Naive thymus-derived CD4-positive, alpha-beta T cell (primary cell): ENCODE results near the gene OAS1. TPM values are rescaled to one million over a fixed set of nuclear protein-coding genes. Genes with fewer than 3 reads are reported as not detected.

Experiments used
- ATAC-seq: fragments of 150-1000 bp; cut with Tn5 transposase; 2 replicates; pipeline ENCODE4 v1.10.0; 2021; ENCODE audit warnings: mild to moderate bottlenecking, moderate library complexity
- CTCF ChIA-PET: fragments of 350-600 bp; sonication (Branson Sonifier 250); formaldehyde crosslinking; loops from one replicate; lab custom pipeline; 2021; ENCODE audit warnings: antibody characterized with exemption; lab: Charles Lee
- POLR2A ChIA-PET: fragments of 350-600 bp; sonication (Branson Sonifier 250); formaldehyde crosslinking; loops from one replicate; lab custom pipeline; 2021; ENCODE audit warnings: antibody characterized with exemption, inconsistent platforms; lab: Charles Lee
- DNase-seq, 9 donors: peaks; one replicate each; pipeline versions ENCODE4 v3.0.0 to v3.0.0-alpha.2; 2020 to 2022; ENCODE audit warnings: mixed read lengths in 1 of 9
- H3K27ac ChIP-seq: one replicate; pipeline ENCODE4 v1.7.0; 2013; ENCODE audit warnings: mild to moderate bottlenecking, low read depth, low read length, moderate library complexity
- H3K27me3 ChIP-seq, 2 donors: one replicate each; pipeline ENCODE4 v1.7.0; 2013; ENCODE audit warnings: low read length in 2 of 2, mild to moderate bottlenecking in 2 of 2, moderate library complexity in 2 of 2; ENCODE audit not compliant: control insufficient read depth in 2 of 2, insufficient read depth in 2 of 2
- H3K36me3 ChIP-seq, 3 experiments: 1 replicate in 2 of 3; 2 replicates in 1 of 3; pipeline ENCODE4 v1.7.0; 2013; ENCODE audit warnings: low read length in 3 of 3, mild to moderate bottlenecking in 3 of 3, moderate library complexity in 1 of 3; ENCODE audit not compliant: insufficient read depth in 3 of 3, control insufficient read depth in 2 of 3
- H3K4me1 ChIP-seq, 2 donors: one replicate each; pipeline ENCODE4 v1.7.0; 2013; ENCODE audit warnings: low read length in 2 of 2, mild to moderate bottlenecking in 2 of 2, moderate library complexity in 1 of 2; ENCODE audit not compliant: control insufficient read depth in 2 of 2, insufficient read depth in 2 of 2
- H3K4me3 ChIP-seq: 2 replicates; pipeline ENCODE4 v1.7.0; 2013; ENCODE audit warnings: mild to moderate bottlenecking, low read length
- H3K9me3 ChIP-seq, 3 experiments: 1 replicate in 2 of 3; 2 replicates in 1 of 3; pipeline ENCODE4 v1.7.0; 2013; ENCODE audit warnings: low read length in 3 of 3; ENCODE audit not compliant: control insufficient read depth in 2 of 3
- H3K27ac Mint-ChIP-seq, 9 donors: one replicate each; pipeline ENCODE4 v1.8.0; 2020 to 2022; ENCODE audit warnings: mixed read lengths in 9 of 9, mild to moderate bottlenecking in 8 of 9, moderate library complexity in 5 of 9, inconsistent platforms in 2 of 9
- H3K27me3 Mint-ChIP-seq, 5 donors: one replicate each; pipeline ENCODE4 v1.8.0; 2021 to 2022; ENCODE audit warnings: mixed read lengths in 5 of 5, mild to moderate bottlenecking in 1 of 5
- H3K36me3 Mint-ChIP-seq, 5 donors: one replicate each; pipeline ENCODE4 v1.8.0; 2020 to 2022; ENCODE audit warnings: mixed read lengths in 5 of 5, mild to moderate bottlenecking in 3 of 5, inconsistent platforms in 1 of 5
- H3K4me1 Mint-ChIP-seq, 7 donors: one replicate each; pipeline ENCODE4 v1.8.0; 2020 to 2022; ENCODE audit warnings: mixed read lengths in 7 of 7, mild to moderate bottlenecking in 3 of 7, inconsistent platforms in 1 of 7
- H3K4me3 Mint-ChIP-seq, 10 donors: one replicate each; pipeline ENCODE4 v1.8.0; 2020 to 2022; ENCODE audit warnings: mild to moderate bottlenecking in 10 of 10, mixed read lengths in 10 of 10, moderate library complexity in 6 of 10, inconsistent platforms in 2 of 10
- H3K9me3 Mint-ChIP-seq, 11 donors: one replicate each; pipeline ENCODE4 v1.8.0; 2020 to 2022; ENCODE audit warnings: mixed read lengths in 11 of 11, mild to moderate bottlenecking in 4 of 11, inconsistent platforms in 1 of 11, moderate library complexity in 1 of 11
- intact Hi-C, 2 donors: fragments of 100-400 bp; cut with micrococcal nuclease; formaldehyde crosslinking; loops; one replicate each; pipeline ENCODE4 v1.15.1; 2023
- polyA plus RNA-seq, 2 donors: library from polyadenylated mRNA; unstranded; fragments of 300-500 nt; fragmentation: Illumina TruSeq; gene quantifications; one replicate each; pipeline ENCODE4 v1.2.3, GENCODE V29; 2021
- total RNA-seq, 6 experiments: library from RNA in 5 of 6; stranded (reverse) in 5 of 6; gene quantifications; 1 replicate in 5 of 6; 2 replicates in 1 of 6; pipeline ENCODE4 v1.2.3 and lab custom pipeline; 2021 to 2026

Gene OAS1
- total and polyA plus RNA-seq, 7 experiments from 2014 or later: 5.1 to 169 (median 9.2) TPM

GRCh38 chr12:112905451-112906089 is 1.2 kb upstream of the OAS1 start:
- H3K27ac ChIP-seq: no peak overlapping the region
- peak overlapping the region in 7 of 10 donors; percentile 8 to 99 (median 36) for H3K4me3 Mint-ChIP-seq
- CTCF ChIA-PET: interaction anchor here (0.7 kb wide), 2 partner anchors 37 to 138 kb away, joined by 3 to 5 read pairs; no protein-coding TSS in a partner anchor
- intact Hi-C loops: loop anchor here in 1 of 2 donors (10.0 kb wide), 2 partner anchors 249 to 279 kb away; partner anchors contain the start of genes DDX54 and RITA1
- H3K9me3 Mint-ChIP-seq: peaks cover 0 to 3% (median 0%) of the 10 kb centered on the region in 11 donors
- no peaks in the 10 kb centered on the region for H3K27me3 Mint-ChIP-seq
- no peak overlapping the region for H3K4me3 ChIP-seq
- no peak for ATAC-seq
- peaks cover 0 to 32% (median 4%) of the 10 kb centered on the region in 5 donors for H3K36me3 Mint-ChIP-seq
- no peaks in the 10 kb centered on the region for H3K36me3 ChIP-seq
- H3K27me3 ChIP-seq: no peaks in the 10 kb centered on the region
- H3K27ac Mint-ChIP-seq: peak overlapping the region; percentile 29 to 99 (median 80)
- H3K4me1 Mint-ChIP-seq: peaks cover 51 to 85% (median 69%) of the 10 kb centered on the region in 7 donors
- POLR2A ChIA-PET: interaction anchor here (5.1 kb wide), 1 partner anchor 73 kb away, joined by 43 read pairs; the partner anchor contains the start of gene OAS2
- H3K9me3 ChIP-seq: no peaks in the 10 kb centered on the region
- no peak for DNase-seq
- H3K4me1 ChIP-seq: peaks cover 31 to 54% of the 10 kb centered on the region in 2 donors

DNA sequence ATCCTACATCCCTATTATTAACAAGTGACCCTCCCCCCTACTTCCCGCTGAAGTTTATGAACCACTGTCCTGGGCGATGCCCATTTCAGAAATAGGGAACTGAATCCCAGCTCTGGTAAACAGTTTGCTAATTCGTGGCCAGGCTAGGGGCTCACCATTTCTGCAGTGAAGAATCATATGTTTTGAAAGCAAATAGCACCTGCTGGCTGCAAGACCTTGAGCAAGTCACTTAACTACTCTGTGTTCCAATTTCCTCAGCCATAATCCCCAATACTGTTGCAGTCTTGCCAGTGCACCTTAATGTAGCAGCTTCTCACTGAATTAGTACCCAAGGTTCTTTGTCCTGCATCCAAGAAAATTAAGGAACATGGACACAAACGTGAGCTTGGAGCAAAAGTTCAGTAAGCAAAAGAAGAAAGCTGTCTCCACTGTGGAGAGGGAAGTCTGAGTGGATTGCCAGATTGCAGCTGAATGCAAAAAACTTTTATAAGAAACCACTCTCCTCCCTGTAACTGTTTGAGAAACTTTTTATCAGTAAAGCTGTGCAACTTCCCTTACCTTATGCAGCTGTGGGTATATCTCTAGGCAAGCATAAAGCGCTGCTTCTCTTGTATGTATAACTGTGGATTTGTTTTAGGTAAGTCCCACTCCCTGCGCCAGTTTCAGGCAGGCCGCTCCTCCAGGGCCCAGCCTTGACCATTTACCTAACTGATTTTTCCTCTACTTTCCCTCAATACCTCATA is 824 bp downstream of the OAS1 start:
- H3K4me3 Mint-ChIP-seq: peak overlapping the region; percentile 87 to 99 (median 92)
- peaks cover 56 to 91% (median 71%) of the 10 kb centered on the region in 7 donors for H3K4me1 Mint-ChIP-seq
- peaks cover 26 to 59% of the 10 kb centered on the region in 2 donors for H3K4me1 ChIP-seq
- no peaks in the 10 kb centered on the region for H3K27me3 ChIP-seq
- peak; percentile 53 for ATAC-seq
- H3K4me3 ChIP-seq: peak overlapping the region; percentile 68
- CTCF ChIA-PET: interaction anchor here (1.4 to 2.3 kb wide), 5 partner anchors 9 to 123 kb away, joined by 4 to 10 read pairs (median 6); partner anchors contain the start of gene OAS2
- no peaks in the 10 kb centered on the region for H3K27me3 Mint-ChIP-seq
- H3K36me3 Mint-ChIP-seq: peaks cover 3 to 50% (median 16%) of the 10 kb centered on the region in 5 donors
- peaks cover 0 to 15% (median 0%) of the 10 kb centered on the region in 11 donors for H3K9me3 Mint-ChIP-seq
- H3K36me3 ChIP-seq: peaks cover 0 to 6% (median 3%) of the 10 kb centered on the region in 3 experiments
- peak overlapping the region; percentile 84 to 99 (median 92) for H3K27ac Mint-ChIP-seq
- POLR2A ChIA-PET: interaction anchor here (0.6 to 5.1 kb wide), 5 partner anchors 25 to 71 kb away, joined by 3 to 43 read pairs (median 4); partner anchors contain the start of genes OAS2 and OAS3
- DNase-seq: peak in 1 of 9 donors; percentile 4
- intact Hi-C loops: loop anchor here (1.0 to 10.0 kb wide), 4 partner anchors 31 to 277 kb away; partner anchors contain the start of genes OAS2 (in 2 of the 2), OAS3 (in 2 of the 2), DDX54 (in 1 of the 2) and RITA1 (in 1 of the 2)
- H3K27ac ChIP-seq: peak overlapping the region; percentile 71
- no peaks in the 10 kb centered on the region for H3K9me3 ChIP-seq

DNA sequence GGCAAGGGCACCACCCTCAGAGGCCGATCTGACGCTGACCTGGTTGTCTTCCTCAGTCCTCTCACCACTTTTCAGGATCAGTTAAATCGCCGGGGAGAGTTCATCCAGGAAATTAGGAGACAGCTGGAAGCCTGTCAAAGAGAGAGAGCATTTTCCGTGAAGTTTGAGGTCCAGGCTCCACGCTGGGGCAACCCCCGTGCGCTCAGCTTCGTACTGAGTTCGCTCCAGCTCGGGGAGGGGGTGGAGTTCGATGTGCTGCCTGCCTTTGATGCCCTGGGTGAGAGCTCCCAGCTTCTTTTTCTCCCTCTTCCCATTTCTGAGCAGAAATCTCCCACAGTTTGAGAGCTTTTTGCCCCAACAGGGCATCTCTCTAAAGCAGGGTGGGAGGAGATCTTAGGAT is 1.8 kb downstream of the OAS1 start:
- Histone ChIP-seq H3K27me3 (no peaks in the 10 kb centered on the region), H3K4me1 (peaks cover 24 to 52% of the 10 kb centered on the region in 2 donors), H3K27ac (peak overlapping the region; percentile 71), H3K36me3 (peaks cover 0 to 10% (median 4%) of the 10 kb centered on the region in 3 experiments), H3K9me3 (no peaks in the 10 kb centered on the region), H3K4me3 (peak overlapping the region; percentile 68)
- peaks cover 4 to 24% (median 9%) of the 10 kb centered on the region in 11 donors for H3K9me3 Mint-ChIP-seq
- ATAC-seq: peak; percentile 50
- H3K27me3 Mint-ChIP-seq: no peaks in the 10 kb centered on the region
- H3K36me3 Mint-ChIP-seq: peaks cover 13 to 60% (median 26%) of the 10 kb centered on the region in 5 donors
- POLR2A ChIA-PET: interaction anchor here (0.5 to 5.1 kb wide), 5 partner anchors 24 to 81 kb away, joined by 3 to 43 read pairs (median 4); partner anchors contain the start of genes OAS2 and OAS3
- peaks cover 54 to 88% (median 69%) of the 10 kb centered on the region in 7 donors for H3K4me1 Mint-ChIP-seq
- intact Hi-C loops: loop anchor here in 1 of 2 donors (10.0 kb wide), 2 partner anchors 246 to 276 kb away; partner anchors contain the start of genes DDX54 and RITA1
- CTCF ChIA-PET: interaction anchor here (1.8 to 2.3 kb wide), 3 partner anchors 70 to 122 kb away, joined by 5 to 10 read pairs (median 6); partner anchors contain the start of gene OAS2
- peak overlapping the region; percentile 87 to 99 (median 92) for H3K4me3 Mint-ChIP-seq
- peak overlapping the region; percentile 84 to 99 (median 92) for H3K27ac Mint-ChIP-seq
- peak in 6 of 9 donors; percentile 7 to 26 (median 18) for DNase-seq

GRCh38 chr12:112909693-112910092 is 2.9 kb downstream of the OAS1 start:
- Histone ChIP-seq H3K9me3 (no peaks in the 10 kb centered on the region), H3K4me1 (peaks cover 24 to 47% of the 10 kb centered on the region in 2 donors), H3K27me3 (no peaks in the 10 kb centered on the region), H3K27ac (peak overlapping the region; percentile 71), H3K36me3 (peaks cover 0 to 10% (median 4%) of the 10 kb centered on the region in 3 experiments), H3K4me3 (no peak overlapping the region)
- no peak for DNase-seq
- H3K36me3 Mint-ChIP-seq: peaks cover 16 to 69% (median 34%) of the 10 kb centered on the region in 5 donors
- no peaks in the 10 kb centered on the region for H3K27me3 Mint-ChIP-seq
- peaks cover 52 to 86% (median 63%) of the 10 kb centered on the region in 7 donors for H3K4me1 Mint-ChIP-seq
- intact Hi-C loops: loop anchor here in 1 of 2 donors (10.0 kb wide), 2 partner anchors 245 to 275 kb away; partner anchors contain the start of genes DDX54 and RITA1
- H3K27ac Mint-ChIP-seq: peak overlapping the region; percentile 63 to 99 (median 87)
- ATAC-seq: no peak
- ChIA-PET CTCF (interaction anchor here (1.8 kb wide), 1 partner anchor 83 kb away, joined by 5 read pairs; no protein-coding TSS in a partner anchor), POLR2A (interaction anchor here (1.0 kb wide), 1 partner anchor 71 kb away, joined by 4 read pairs; no protein-coding TSS in a partner anchor)
- peak overlapping the region in 7 of 10 donors; percentile 87 to 99 (median 94) for H3K4me3 Mint-ChIP-seq
- peaks cover 4 to 28% (median 13%) of the 10 kb centered on the region in 11 donors for H3K9me3 Mint-ChIP-seq

GRCh38 chr12:112913038-112913688 is 6.4 kb downstream of the OAS1 start:
- Mint-ChIP-seq H3K9me3 (peaks cover 4 to 30% (median 13%) of the 10 kb centered on the region in 11 donors), H3K36me3 (peaks cover 31 to 85% (median 65%) of the 10 kb centered on the region in 5 donors), H3K27me3 (no peaks in the 10 kb centered on the region), H3K27ac (peak overlapping the region in 2 of 9 donors; percentile 41 to 43), H3K4me1 (peaks cover 37 to 67% (median 45%) of the 10 kb centered on the region in 7 donors), H3K4me3 (peak overlapping the region in 3 of 10 donors; percentile 1 to 19 (median 2))
- H3K27me3 ChIP-seq: no peaks in the 10 kb centered on the region
- peaks cover 16 to 33% of the 10 kb centered on the region in 2 donors for H3K4me1 ChIP-seq
- intact Hi-C loops: no loop called here
- ChIA-PET POLR2A (interaction anchor here (0.6 kb wide), 1 partner anchor 11 kb away, joined by 3 read pairs; no protein-coding TSS in a partner anchor), CTCF (interaction anchor here (0.7 kb wide), 1 partner anchor 237 kb away, joined by 3 read pairs; no protein-coding TSS in a partner anchor)
- peaks cover 10 to 26% (median 18%) of the 10 kb centered on the region in 3 experiments for H3K36me3 ChIP-seq
- ATAC-seq (no peak), DNase-seq (no peak)
- no peaks in the 10 kb centered on the region for H3K9me3 ChIP-seq
- no peak overlapping the region for H3K27ac ChIP-seq
- no peak overlapping the region for H3K4me3 ChIP-seq
